IPS-15b (cell line): ENCODE measurements around the gene C20orf144.
"Not testable (repeated sequence)": the region's sequence is repeated elsewhere in the genome, so short reads cannot be mapped to it uniquely, and the experiment has no call there.

ENCODE experiments used
- H3K27me3 ChIP-seq: one replicate; pipeline ENCODE4 v1.6.1; 2013; ENCODE audit warnings: low read length; ENCODE audit not compliant: control insufficient read depth, insufficient read depth
- H3K36me3 ChIP-seq: one replicate; pipeline ENCODE4 v1.6.1; 2013; ENCODE audit warnings: low read length; ENCODE audit not compliant: control insufficient read depth, insufficient read depth
- H3K4me1 ChIP-seq: one replicate; pipeline ENCODE4 v1.6.1; 2013; ENCODE audit warnings: mild to moderate bottlenecking, low read length; ENCODE audit not compliant: control insufficient read depth, insufficient read depth
- H3K4me3 ChIP-seq: one replicate; pipeline ENCODE4 v1.5.1; 2013; ENCODE audit warnings: low read depth, low read length
- H3K9ac ChIP-seq: one replicate; pipeline ENCODE4 v1.6.1; 2013; ENCODE audit warnings: low read depth, mild to moderate bottlenecking, low read length
- H3K9me3 ChIP-seq: one replicate; pipeline ENCODE4 v1.6.1; 2013; ENCODE audit warnings: mild to moderate bottlenecking, low read length; ENCODE audit not compliant: control insufficient read depth, insufficient read depth

C20orf144 gene

DNA sequence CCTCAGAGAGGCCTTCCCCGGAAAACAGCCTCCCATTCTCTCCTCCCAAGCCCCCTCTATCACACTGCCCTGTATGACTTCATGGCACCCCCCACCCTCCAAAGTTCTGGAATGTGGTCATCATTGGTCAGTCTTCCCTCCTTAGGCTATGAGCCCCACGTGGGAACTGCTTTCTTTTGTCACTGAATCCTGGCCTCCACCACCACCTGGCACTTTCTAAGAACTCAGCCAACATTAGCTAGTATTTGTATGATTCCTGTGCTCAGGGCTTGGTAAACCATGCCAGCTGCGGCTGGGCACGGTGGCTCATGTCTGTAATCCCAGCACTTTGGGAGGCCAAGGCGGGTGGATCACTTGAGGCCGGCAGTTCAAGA lies 32.5 kb downstream of the C20orf144 start:
- Histone ChIP-seq H3K36me3 (no peaks in the 10 kb centered on the region), H3K4me1 (peaks cover 2% of the 10 kb centered on the region), H3K9ac (no peak overlapping the region), H3K27me3 (peaks cover 4% of the 10 kb centered on the region), H3K9me3 (no peaks in the 10 kb centered on the region), H3K4me3 (no peak overlapping the region)

DNA sequence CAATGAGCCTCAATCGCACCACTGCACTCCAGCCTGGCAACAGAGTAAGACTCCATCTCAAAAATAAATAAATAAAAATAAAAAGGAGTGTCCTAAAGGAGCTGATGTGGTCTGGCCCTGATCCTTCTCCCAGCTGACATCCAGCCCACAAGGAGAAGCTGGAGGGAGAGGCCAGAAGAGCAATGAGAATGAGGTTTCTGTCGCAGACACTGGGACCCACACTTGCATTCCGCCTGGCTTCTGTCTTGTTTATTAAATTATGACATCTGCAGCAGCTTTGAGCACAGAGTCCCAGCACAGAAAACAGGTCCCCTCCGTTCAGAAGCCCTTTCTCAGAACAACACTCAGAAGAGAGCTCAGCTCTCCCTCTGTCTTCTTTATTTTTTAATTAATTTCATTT lies 34.3 kb downstream of the C20orf144 start:
- no peaks in the 10 kb centered on the region for H3K9me3 ChIP-seq
- H3K36me3 ChIP-seq: no peaks in the 10 kb centered on the region
- H3K9ac ChIP-seq: no peak overlapping the region
- H3K27me3 ChIP-seq: no peaks in the 10 kb centered on the region
- no peak overlapping the region for H3K4me3 ChIP-seq
- H3K4me1 ChIP-seq: no peaks in the 10 kb centered on the region

- H3K9ac ChIP-seq: no peak overlapping the region
- H3K4me1 ChIP-seq: no peaks in the 10 kb centered on the region
- H3K9me3 ChIP-seq: no peaks in the 10 kb centered on the region
- no peaks in the 10 kb centered on the region for H3K27me3 ChIP-seq
- H3K36me3 ChIP-seq: no peaks in the 10 kb centered on the region
- no peak overlapping the region for H3K4me3 ChIP-seq
Observed at GRCh38 chr20:33697129-33697528, 35.0 kb downstream of the C20orf144 start.

GRCh38 chr20:33698966-33699365 lies 36.8 kb downstream of the C20orf144 start:
- H3K9ac ChIP-seq, H3K4me1 ChIP-seq, H3K9me3 ChIP-seq, H3K4me3 ChIP-seq, H3K27me3 ChIP-seq, H3K36me3 ChIP-seq: not testable (repeated sequence)

- H3K36me3 ChIP-seq, H3K9ac ChIP-seq, H3K9me3 ChIP-seq, H3K4me3 ChIP-seq, H3K4me1 ChIP-seq, H3K27me3 ChIP-seq: not testable (repeated sequence)
Observed at GRCh38 chr20:33700696-33701441, 38.7 kb downstream of the C20orf144 start.

GRCh38 chr20:33701629-33702450 lies 39.7 kb downstream of the C20orf144 start:
- H3K4me3 ChIP-seq: no peak overlapping the region
- H3K9ac ChIP-seq: no peak overlapping the region
- H3K36me3 ChIP-seq: no peaks in the 10 kb centered on the region
- H3K9me3 ChIP-seq: no peaks in the 10 kb centered on the region
- H3K27me3 ChIP-seq: no peaks in the 10 kb centered on the region
- no peaks in the 10 kb centered on the region for H3K4me1 ChIP-seq

- H3K4me3 ChIP-seq: no peak overlapping the region
- no peaks in the 10 kb centered on the region for H3K4me1 ChIP-seq
- H3K36me3 ChIP-seq: no peaks in the 10 kb centered on the region
- no peaks in the 10 kb centered on the region for H3K9me3 ChIP-seq
- H3K9ac ChIP-seq: no peak overlapping the region
- no peaks in the 10 kb centered on the region for H3K27me3 ChIP-seq
Observed at GRCh38 chr20:33702861-33703260, 40.7 kb downstream of the C20orf144 start.

DNA sequence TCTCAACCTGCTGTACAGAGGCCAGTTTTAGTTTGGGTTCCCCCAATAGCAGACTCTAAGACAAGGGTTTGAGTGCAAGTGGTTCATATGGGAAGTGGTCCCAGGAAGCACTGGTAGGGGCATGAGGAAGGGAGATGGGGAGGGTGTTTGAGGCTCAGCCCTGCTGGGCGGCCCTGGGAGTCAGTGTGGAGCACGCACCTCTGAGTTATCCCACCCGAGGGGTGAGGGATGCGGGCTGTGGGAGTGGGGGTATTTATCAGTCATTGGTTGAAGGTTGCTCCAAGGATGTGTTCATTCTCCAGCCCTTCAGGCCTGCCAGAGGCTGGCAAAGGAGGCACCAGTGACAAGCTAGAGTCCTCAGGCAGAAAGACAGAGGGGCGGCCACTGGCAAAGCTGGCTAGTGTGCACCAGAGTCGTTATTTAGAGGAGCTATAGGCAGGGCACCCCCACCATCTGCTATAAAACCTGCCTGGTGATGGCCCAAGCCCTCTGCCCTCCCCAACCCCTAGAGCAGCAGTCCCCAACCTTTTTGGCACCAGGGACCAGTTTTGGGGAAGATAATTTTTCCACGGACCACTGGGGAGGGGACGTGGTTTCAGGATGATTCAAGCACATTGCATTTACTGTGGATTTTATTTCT lies 41.5 kb downstream of the C20orf144 start:
- Histone ChIP-seq H3K27me3 (no peaks in the 10 kb centered on the region), H3K4me3 (no peak overlapping the region), H3K9ac (no peak overlapping the region), H3K4me1 (no peaks in the 10 kb centered on the region), H3K36me3 (no peaks in the 10 kb centered on the region), H3K9me3 (no peaks in the 10 kb centered on the region)

DNA sequence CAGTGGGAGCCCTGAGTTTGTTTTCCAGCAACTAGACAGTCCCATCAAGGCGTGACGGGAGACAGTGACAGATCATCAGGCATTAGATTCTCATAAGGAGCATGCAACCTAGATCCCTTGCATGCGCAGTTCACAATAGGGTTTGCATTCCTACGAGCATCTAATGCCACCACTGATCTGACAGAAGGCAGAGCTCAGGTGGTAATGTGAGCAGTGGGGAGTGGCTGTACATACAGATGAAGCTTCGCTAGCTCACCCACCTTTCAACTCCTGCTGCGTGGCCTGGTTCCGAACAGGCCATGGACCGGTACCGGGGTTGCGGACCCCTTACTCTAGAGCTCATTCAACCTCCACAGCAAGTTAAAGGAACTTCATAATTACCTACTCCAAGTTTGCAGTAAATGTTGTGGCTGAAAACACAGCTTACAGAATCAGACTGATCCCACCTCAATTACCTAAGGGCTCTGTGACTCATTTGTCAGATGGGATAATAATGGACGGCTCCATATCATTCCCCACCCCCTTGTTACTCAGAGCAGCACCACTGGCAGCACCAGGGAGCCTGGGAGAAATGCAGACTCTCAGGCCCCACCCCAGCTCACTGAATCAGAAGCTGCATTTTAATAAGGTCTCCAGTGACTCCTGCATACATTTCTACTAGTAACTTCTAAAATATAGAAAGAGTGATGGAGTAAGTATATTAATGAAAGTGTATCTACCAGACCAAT lies 42.2 kb downstream of the C20orf144 start:
- Histone ChIP-seq H3K4me3 (no peak overlapping the region), H3K9me3 (no peaks in the 10 kb centered on the region), H3K27me3 (no peaks in the 10 kb centered on the region), H3K36me3 (no peaks in the 10 kb centered on the region), H3K9ac (no peak overlapping the region), H3K4me1 (peaks cover 3% of the 10 kb centered on the region)

DNA sequence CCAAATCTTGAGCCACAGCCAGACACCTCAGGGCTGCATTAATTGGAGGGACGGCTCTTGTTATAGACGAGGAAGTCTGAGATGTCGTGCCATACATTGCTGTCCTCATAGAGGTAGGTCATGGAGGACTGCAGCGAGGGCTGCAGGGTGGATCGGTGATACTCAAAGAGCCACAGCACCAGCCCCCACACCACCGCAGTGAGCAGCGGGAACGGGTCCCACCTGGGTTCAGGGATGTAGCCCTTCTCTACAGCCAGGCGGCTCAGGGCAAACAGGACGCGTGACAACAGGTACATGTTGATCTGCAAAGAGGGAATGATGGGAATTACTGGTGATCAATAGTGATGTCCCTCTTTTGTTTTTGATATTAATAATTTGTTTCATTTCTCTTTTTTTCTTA lies 45.5 kb downstream of the C20orf144 start:
- no peaks in the 10 kb centered on the region for H3K27me3 ChIP-seq
- H3K36me3 ChIP-seq: no peaks in the 10 kb centered on the region
- H3K9ac ChIP-seq: no peak overlapping the region
- H3K9me3 ChIP-seq: no peaks in the 10 kb centered on the region
- H3K4me1 ChIP-seq: peaks cover 11% of the 10 kb centered on the region
- no peak overlapping the region for H3K4me3 ChIP-seq

DNA sequence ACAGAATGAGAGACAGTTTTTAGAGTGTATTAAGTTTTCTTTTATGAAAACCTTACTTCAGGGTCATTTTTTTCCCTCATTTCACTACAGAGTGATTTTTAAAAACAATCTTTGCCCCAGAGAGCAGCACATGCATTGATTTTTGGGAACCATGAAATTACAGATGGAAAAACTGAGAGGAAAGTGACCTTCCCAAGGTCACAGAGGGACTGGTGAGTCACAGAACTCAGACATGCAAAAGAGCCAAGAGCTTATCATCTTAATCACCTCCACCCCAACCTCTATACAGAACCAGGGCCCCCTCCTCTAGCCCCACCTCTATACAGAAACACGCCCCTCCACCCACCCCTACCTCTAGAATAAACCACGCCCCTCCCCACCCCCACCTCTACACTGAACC lies 47.3 kb downstream of the C20orf144 start:
- no peaks in the 10 kb centered on the region for H3K36me3 ChIP-seq
- H3K4me3 ChIP-seq: no peak overlapping the region
- H3K9ac ChIP-seq: no peak overlapping the region
- H3K4me1 ChIP-seq: peaks cover 11% of the 10 kb centered on the region
- no peaks in the 10 kb centered on the region for H3K9me3 ChIP-seq
- no peaks in the 10 kb centered on the region for H3K27me3 ChIP-seq
